CD4-positive, alpha-beta T cell (primary cell): ENCODE data around the gene CLOCK. TPM values are rescaled to one million over a fixed set of nuclear protein-coding genes. Genes with fewer than 3 reads are reported as not detected.

Experiments used
- ATAC-seq: fragments of 200-7000 bp; cut with Tn5 transposase; one replicate; pipeline ENCODE4 v1.10.0; 2022; ENCODE audit warnings: mild to moderate bottlenecking; ENCODE audit not compliant: poor library complexity
- CTCF ChIA-PET: fragments of 350-600 bp; sonication (Branson Sonifier 250); formaldehyde crosslinking; loops from one replicate; lab custom pipeline; 2021; ENCODE audit warnings: antibody characterized with exemption, inconsistent platforms; lab: Charles Lee
- POLR2A ChIA-PET: fragments of 350-600 bp; sonication (Branson Sonifier 250); formaldehyde crosslinking; loops from one replicate; lab custom pipeline; 2021; ENCODE audit warnings: antibody characterized with exemption, inconsistent platforms; lab: Charles Lee
- DNase-seq, 14 experiments: peaks; one replicate each; pipeline ENCODE4 v3.0.0-alpha.2; 2013 to 2020; ENCODE audit warnings: mixed read lengths in 2 of 14
- H3K27ac ChIP-seq, 2 donors: one replicate each; pipeline versions ENCODE4 v1.5.1 to v1.7.0; 2013; ENCODE audit warnings: low read length in 2 of 2, low read depth in 1 of 2, mild to moderate bottlenecking in 1 of 2
- H3K27me3 ChIP-seq, 2 experiments: 1 replicate in 1 of 2; 2 replicates in 1 of 2; pipeline versions ENCODE4 v1.6.1 to v1.7.0; 2013; ENCODE audit warnings: low read length in 2 of 2, control low read depth in 1 of 2, mild to moderate bottlenecking in 1 of 2, moderate library complexity in 1 of 2; ENCODE audit not compliant: insufficient read depth in 2 of 2, control insufficient read depth in 1 of 2
- H3K36me3 ChIP-seq: one replicate; pipeline ENCODE4 v1.6.1; 2013; ENCODE audit warnings: low read length, control low read depth; ENCODE audit not compliant: insufficient read depth
- H3K4me1 ChIP-seq: one replicate; pipeline ENCODE4 v1.6.1; 2013; ENCODE audit warnings: low read length, control low read depth; ENCODE audit not compliant: insufficient read depth
- H3K4me3 ChIP-seq: one replicate; pipeline ENCODE4 v1.5.1; 2013; ENCODE audit warnings: mild to moderate bottlenecking, low read length, moderate library complexity
- H3K9me3 ChIP-seq, 2 experiments: 1 replicate in 1 of 2; 2 replicates in 1 of 2; pipeline versions ENCODE4 v1.6.1 to v1.7.0; 2013; ENCODE audit warnings: low read length in 2 of 2, mild to moderate bottlenecking in 2 of 2, control low read depth in 1 of 2, moderate library complexity in 1 of 2; ENCODE audit not compliant: control insufficient read depth in 1 of 2, insufficient read depth in 1 of 2
- H3K27ac Mint-ChIP-seq: one replicate; pipeline ENCODE4 v1.8.0; 2020; ENCODE audit warnings: mixed read lengths
- H3K27me3 Mint-ChIP-seq: one replicate; pipeline ENCODE4 v1.8.0; 2021; ENCODE audit warnings: mixed read lengths
- H3K36me3 Mint-ChIP-seq: one replicate; pipeline ENCODE4 v1.8.0; 2021; ENCODE audit warnings: low read depth, mixed read lengths
- H3K4me1 Mint-ChIP-seq: one replicate; pipeline ENCODE4 v1.8.0; 2021; ENCODE audit warnings: low read depth, mixed read lengths
- H3K4me3 Mint-ChIP-seq: one replicate; pipeline ENCODE4 v1.8.0; 2020; ENCODE audit warnings: mild to moderate bottlenecking, mixed read lengths
- H3K9me3 Mint-ChIP-seq: one replicate; pipeline ENCODE4 v1.8.0; 2020; ENCODE audit warnings: mixed read lengths
- intact Hi-C, 2 experiments: fragments of 100-400 bp; cut with DNase I in 1 of 2; cut with micrococcal nuclease in 1 of 2; formaldehyde crosslinking; loops; one replicate each; pipeline versions ENCODE4 v1.15.1 to v1.9.0; 2023 to 2025; cut with DNase I, micrococcal nuclease
- total RNA-seq, 174 experiments: library from RNA in 2 of 174; stranded (reverse) in 2 of 174; gene quantifications; one replicate each; pipeline ENCODE4 v1.2.3 and lab custom pipeline; 2021 to 2026
- TF ChIP-seq, protein P1 (sequence below): fragments of 200-600 bp; IDR thresholded peaks from one replicate; pipeline ENCODE4 v1.8.0; 2022; ENCODE audit warnings: antibody characterized with exemption, mild to moderate bottlenecking

Gene CLOCK
- total RNA-seq, 2 experiments from 2014 or later: 4.9 to 5.6 TPM

DNA sequence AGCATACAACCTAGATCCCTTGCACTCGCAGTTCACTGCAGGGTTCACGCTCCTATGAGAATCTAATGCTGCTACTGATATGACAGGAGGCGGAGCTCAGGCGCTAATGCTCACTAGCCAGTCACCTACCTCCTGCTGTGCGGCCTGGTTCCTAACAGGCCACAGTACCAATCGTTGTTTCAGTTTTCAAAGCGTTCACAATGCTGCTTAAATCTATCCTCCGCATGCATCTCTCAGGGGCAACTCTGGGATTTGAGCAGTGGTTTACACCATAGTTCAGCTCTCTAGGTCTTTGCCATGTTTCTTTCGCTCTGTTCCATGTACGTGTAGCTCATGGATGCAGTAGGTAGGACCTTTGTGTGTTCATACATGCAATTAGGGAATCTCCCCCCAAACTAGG lies 47.2 kb downstream of the CLOCK start:
- TF ChIP-seq, protein P1, sequence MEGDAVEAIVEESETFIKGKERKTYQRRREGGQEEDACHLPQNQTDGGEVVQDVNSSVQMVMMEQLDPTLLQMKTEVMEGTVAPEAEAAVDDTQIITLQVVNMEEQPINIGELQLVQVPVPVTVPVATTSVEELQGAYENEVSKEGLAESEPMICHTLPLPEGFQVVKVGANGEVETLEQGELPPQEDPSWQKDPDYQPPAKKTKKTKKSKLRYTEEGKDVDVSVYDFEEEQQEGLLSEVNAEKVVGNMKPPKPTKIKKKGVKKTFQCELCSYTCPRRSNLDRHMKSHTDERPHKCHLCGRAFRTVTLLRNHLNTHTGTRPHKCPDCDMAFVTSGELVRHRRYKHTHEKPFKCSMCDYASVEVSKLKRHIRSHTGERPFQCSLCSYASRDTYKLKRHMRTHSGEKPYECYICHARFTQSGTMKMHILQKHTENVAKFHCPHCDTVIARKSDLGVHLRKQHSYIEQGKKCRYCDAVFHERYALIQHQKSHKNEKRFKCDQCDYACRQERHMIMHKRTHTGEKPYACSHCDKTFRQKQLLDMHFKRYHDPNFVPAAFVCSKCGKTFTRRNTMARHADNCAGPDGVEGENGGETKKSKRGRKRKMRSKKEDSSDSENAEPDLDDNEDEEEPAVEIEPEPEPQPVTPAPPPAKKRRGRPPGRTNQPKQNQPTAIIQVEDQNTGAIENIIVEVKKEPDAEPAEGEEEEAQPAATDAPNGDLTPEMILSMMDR: no peak
- Histone ChIP-seq H3K36me3 (peaks cover 8% of the 10 kb centered on the region), H3K9me3 (no peaks in the 10 kb centered on the region), H3K27me3 (no peaks in the 10 kb centered on the region), H3K4me1 (no peaks in the 10 kb centered on the region), H3K4me3 (no peak overlapping the region), H3K27ac (no peak overlapping the region)
- no peaks in the 10 kb centered on the region for H3K27me3 Mint-ChIP-seq
- ChIA-PET POLR2A (no interaction called here), CTCF (no interaction called here)
- H3K9me3 Mint-ChIP-seq: no peaks in the 10 kb centered on the region
- intact Hi-C loops: loop anchor here in 1 of 2 experiments (10.0 kb wide), 1 partner anchor 45 kb away; the partner anchor contains the start of gene CLOCK
- H3K4me1 Mint-ChIP-seq: peaks cover 4% of the 10 kb centered on the region
- H3K36me3 Mint-ChIP-seq: peaks cover 23% of the 10 kb centered on the region
- ATAC-seq: no peak
- no peak overlapping the region for H3K4me3 Mint-ChIP-seq
- DNase-seq: no peak
- H3K27ac Mint-ChIP-seq: no peak overlapping the region

DNA sequence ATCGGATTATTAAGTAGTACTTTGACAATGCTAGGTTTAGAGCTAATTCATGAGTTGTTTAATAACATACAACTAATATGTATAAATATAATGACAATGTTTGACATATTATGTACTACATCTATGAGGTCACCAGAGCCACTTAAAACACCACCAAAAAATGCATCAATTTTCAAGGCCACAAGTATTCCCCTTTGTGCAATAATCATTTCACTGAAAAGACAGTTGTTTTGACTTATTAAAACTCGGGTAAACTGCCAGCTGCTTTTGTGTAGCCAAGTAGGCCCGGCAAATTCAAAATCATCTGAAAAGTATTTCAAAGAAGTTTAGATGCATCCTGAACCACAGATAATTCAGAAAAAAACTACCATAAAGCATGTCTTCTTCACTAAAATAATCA lies 48.7 kb downstream of the CLOCK start:
- H3K27me3 ChIP-seq: no peaks in the 10 kb centered on the region
- no peak overlapping the region for H3K4me3 ChIP-seq
- H3K4me3 Mint-ChIP-seq: no peak overlapping the region
- intact Hi-C loops: loop anchor here in 1 of 2 experiments (10.0 kb wide), 1 partner anchor 47 kb away; the partner anchor contains the start of gene CLOCK
- no peaks in the 10 kb centered on the region for H3K27me3 Mint-ChIP-seq
- H3K9me3 ChIP-seq: no peaks in the 10 kb centered on the region
- POLR2A ChIA-PET: no interaction called here
- peaks cover 10% of the 10 kb centered on the region for H3K36me3 ChIP-seq
- H3K4me1 Mint-ChIP-seq: peaks cover 2% of the 10 kb centered on the region
- no peak overlapping the region for H3K27ac Mint-ChIP-seq
- DNase-seq (no peak), ATAC-seq (no peak)
- H3K4me1 ChIP-seq: no peaks in the 10 kb centered on the region
- H3K9me3 Mint-ChIP-seq: no peaks in the 10 kb centered on the region
- CTCF ChIA-PET: no interaction called here
- TF ChIP-seq, protein P1: no peak
- H3K27ac ChIP-seq: no peak overlapping the region
- peaks cover 22% of the 10 kb centered on the region for H3K36me3 Mint-ChIP-seq

DNA sequence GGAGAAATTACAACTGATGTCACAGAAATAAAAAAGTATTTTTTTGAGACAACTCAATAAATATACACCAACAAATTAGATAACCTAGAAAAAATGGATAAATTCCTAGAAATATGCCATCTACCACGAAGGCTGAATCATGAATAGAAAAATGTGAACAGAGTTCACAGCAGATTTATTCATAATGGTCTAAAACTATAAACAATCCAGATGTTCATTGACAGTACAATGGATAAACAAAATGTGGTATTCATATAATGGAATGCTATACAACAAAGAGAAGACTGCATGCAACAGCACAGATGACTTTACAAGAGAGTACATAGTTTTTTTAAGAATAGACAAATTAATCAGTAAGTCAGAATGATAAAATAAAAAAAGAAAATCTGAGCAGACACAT lies 55.2 kb downstream of the CLOCK start:
- H3K36me3 Mint-ChIP-seq: peaks cover 15% of the 10 kb centered on the region
- Histone ChIP-seq H3K27me3 (no peaks in the 10 kb centered on the region), H3K36me3 (peaks cover 34% of the 10 kb centered on the region), H3K27ac (no peak overlapping the region), H3K9me3 (no peaks in the 10 kb centered on the region), H3K4me1 (no peaks in the 10 kb centered on the region), H3K4me3 (no peak overlapping the region)
- POLR2A ChIA-PET: no interaction called here
- H3K9me3 Mint-ChIP-seq: no peaks in the 10 kb centered on the region
- CTCF ChIA-PET: no interaction called here
- no peaks in the 10 kb centered on the region for H3K27me3 Mint-ChIP-seq
- intact Hi-C loops: loop anchor here in 1 of 2 experiments (10.0 kb wide), 1 partner anchor 53 kb away; the partner anchor contains the start of gene CLOCK
- no peak overlapping the region for H3K4me3 Mint-ChIP-seq
- DNase-seq (no peak), ATAC-seq (no peak)
- no peaks in the 10 kb centered on the region for H3K4me1 Mint-ChIP-seq
- no peak overlapping the region for H3K27ac Mint-ChIP-seq
- TF ChIP-seq, protein P1: no peak
